SK-N-SH (cell line): Measurements from ENCODE around the gene NOTCH2.
"Not testable (repeated sequence)": the region's sequence is repeated elsewhere in the genome, so short reads cannot be mapped to it uniquely, and the experiment has no call there.

ENCODE experiments used
- CTCF ChIP-seq: fragments of 200-600 bp; sonication (generic); IDR thresholded peaks from 2 replicates; pipeline ENCODE4 v1.6.1; 2017; ENCODE audit warnings: antibody characterized with exemption, mild to moderate bottlenecking, moderate library complexity
- EZH2phosphoT487 ChIP-seq: fragments of 200-600 bp; sonication (generic); IDR thresholded peaks from 2 replicates; pipeline ENCODE4 v1.6.1; 2017; ENCODE audit warnings: low read depth, mixed run types, mild to moderate bottlenecking, antibody characterized with exemption, moderate library complexity, borderline replicate concordance
- FOXM1 ChIP-seq: IDR thresholded peaks from 2 replicates; pipeline ENCODE4 v1.4.0; 2012; ENCODE audit warnings: low read depth, mild to moderate bottlenecking
- NRF1 ChIP-seq: IDR thresholded peaks from 2 replicates; pipeline ENCODE4 v1.6.1; 2012; ENCODE audit warnings: low read depth, mild to moderate bottlenecking, low read length
- PBX3 ChIP-seq: IDR thresholded peaks from 2 replicates; pipeline ENCODE4; 2012
- POLR2AphosphoS5 ChIP-seq: IDR thresholded peaks from 2 replicates; pipeline ENCODE4 v1.6.1; 2012; ENCODE audit warnings: low read depth, low read length
- TEAD4 ChIP-seq: IDR thresholded peaks from 2 replicates; pipeline ENCODE4 v1.4.0; 2012; ENCODE audit warnings: mild to moderate bottlenecking, borderline replicate concordance; ENCODE audit not compliant: insufficient read depth
- USF2 ChIP-seq: fragments of 150-350 bp; IDR thresholded peaks from 2 replicates; pipeline ENCODE4 v1.6.1; 2017; ENCODE audit warnings: antibody characterized with exemption, low read length, low read depth, borderline replicate concordance

- TF ChIP-seq FOXM1, CTCF, PBX3, POLR2AphosphoS5, TEAD4, USF2, NRF1, EZH2phosphoT487: not testable (repeated sequence)
Observed at GRCh38 chr1:120093548-120094181, 24.2 kb upstream of the NOTCH2 start.
